OCI-M2 (cell line): ENCODE results near the gene YLPM1.
"Not testable (repeated sequence)": the region's sequence is repeated elsewhere in the genome, so short reads cannot be mapped to it uniquely, and the experiment has no call there.

ENCODE experiments used
- DNase-seq: peaks from one replicate; lab custom pipeline; 2025; ENCODE audit not compliant: unreplicated experiment; lab: John Stamatoyannopoulos, UW

Gene YLPM1

DNA sequence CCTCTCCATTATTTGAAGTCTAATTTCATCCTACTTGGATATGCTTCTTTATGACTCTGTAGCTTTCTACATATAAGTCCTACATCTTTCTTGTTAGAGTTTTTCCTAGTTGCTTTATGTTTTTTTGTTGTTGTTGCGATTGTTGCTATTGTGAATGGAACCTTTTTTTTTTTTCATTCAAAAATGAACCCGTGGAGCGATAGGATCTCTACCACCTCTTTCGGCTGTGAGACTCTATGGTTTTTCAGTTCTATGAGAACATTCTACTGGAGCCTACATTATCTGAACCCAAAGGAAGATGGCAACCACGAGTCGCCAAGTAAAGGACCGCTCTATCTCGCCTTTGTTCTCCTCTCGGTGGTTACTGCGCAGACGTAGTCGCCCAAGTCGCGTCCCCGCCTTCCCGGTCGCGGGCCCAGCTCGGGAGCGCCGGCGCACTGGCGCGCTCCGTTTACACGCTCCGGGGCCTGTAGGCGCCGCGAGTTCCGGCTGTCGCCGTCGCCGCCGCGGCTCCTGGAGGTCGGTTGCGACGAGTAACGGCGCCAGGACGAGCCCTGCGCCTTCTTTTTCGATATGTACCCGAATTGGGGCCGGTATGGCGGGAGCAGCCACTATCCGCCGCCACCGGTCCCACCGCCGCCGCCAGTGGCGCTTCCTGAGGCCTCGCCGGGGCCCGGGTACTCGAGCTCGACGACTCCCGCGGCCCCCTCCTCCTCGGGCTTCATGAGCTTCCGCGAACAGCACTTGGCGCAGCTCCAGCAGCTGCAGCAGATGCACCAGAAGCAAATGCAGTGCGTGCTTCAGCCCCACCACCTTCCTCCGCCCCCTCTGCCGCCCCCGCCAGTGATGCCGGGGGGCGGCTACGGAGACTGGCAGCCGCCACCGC is at the start of gene YLPM1:
Gene YLPM1, plus strand, starts transcription at position 400 of the 886 bp plus-strand sequence. Its CDS starts 174 bp downstream, at position 574.
- peak; percentile 96 for DNase-seq

GRCh38 chr14:74713395-74713735 is 49.8 kb upstream of the YLPM1 start:
- DNase-seq = no peak

GRCh38 chr14:74720526-74720925 is 42.6 kb upstream of the YLPM1 start:
- no peak for DNase-seq

GRCh38 chr14:74723134-74723533 is 40.0 kb upstream of the YLPM1 start:
- DNase-seq = no peak

GRCh38 chr14:74732387-74732786 is 30.7 kb upstream of the YLPM1 start:
- DNase-seq = no peak

DNA sequence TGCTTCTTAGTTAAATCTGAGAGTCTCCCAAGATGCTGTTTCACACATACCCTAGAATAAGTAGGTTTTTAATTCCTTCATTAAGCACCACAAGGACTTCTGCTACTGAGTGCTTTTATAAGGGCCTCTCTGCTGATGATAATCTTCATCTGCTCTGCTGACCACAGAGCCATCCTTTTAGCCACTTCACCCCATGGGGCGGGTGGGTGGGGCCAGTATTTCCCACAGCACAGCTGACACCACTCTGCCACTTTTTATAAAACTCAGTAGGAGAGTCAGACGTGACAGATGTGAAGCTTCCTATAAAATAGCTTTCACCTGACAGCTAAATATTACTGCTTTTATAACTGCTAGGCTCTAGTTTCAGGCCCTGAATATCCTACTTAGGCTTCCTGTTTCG is 29.9 kb upstream of the YLPM1 start:
- no peak for DNase-seq

- no peak for DNase-seq
Measured at GRCh38 chr14:74735125-74735524, 28.0 kb upstream of the YLPM1 start.

DNA sequence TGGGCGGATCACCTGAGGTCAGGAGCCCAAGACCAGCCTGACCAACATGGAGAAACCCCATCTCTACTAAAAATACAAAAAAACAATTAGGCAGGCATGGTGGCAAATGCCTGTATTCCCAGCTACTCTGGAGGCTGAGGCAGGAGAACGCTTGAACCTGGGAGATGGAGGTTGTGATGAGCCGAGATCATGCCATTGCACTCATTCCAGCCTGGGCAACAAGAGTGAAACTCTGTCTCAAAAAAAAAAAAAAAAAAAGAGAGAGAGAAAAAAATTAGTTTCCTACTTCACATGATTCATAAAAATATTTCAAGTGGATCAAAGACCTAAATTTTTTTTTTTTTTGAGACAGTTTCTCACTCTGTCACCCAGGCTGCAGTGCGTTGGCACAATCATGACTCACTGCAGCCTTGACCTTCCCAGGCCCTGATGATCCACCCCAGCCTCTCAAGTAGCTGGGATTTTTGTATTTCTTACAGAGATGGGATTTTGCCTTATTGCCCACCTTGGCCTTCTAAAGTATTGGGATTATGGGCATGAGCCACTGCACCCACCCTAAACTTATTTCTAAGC is 25.3 kb upstream of the YLPM1 start:
- DNase-seq = no peak

DNA sequence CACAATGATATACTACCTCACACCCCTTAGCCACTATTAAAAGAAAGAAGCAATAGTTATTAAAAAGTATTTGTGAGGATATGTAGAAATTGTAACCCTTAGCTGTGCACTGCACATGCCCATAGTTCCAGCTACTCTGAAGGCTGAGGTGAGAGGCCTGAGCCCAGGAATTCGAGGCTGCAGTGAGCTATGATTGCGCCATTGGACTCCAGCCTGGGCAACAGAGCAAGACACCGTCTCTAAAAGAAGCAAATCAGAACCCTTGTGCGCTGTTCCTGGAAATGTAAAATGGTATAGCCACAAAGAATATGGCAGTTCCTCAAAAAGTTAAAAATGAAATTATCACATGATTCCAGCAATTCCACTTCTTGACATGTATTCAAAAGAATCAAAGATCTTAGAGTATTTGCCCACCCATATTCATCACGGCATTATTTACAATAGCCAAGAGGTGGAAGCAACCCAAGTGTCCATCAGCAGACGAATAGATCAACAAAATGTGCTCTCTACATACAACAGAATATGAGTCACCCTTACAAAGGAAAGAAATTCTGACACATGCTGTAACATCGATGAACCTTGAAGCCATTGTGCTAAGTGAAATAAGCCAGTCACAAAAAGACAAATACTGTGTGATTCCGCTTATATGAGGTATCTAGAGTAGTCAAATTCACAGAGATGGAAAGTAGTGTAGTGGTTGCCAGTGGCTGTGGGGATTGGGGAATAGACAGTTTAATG is 23.7 kb upstream of the YLPM1 start:
- DNase-seq = no peak

- DNase-seq = no peak
Measured at GRCh38 chr14:74747237-74747636, 15.9 kb upstream of the YLPM1 start.

GRCh38 chr14:74754157-74754556 is 9.0 kb upstream of the YLPM1 start:
- no peak for DNase-seq

DNA sequence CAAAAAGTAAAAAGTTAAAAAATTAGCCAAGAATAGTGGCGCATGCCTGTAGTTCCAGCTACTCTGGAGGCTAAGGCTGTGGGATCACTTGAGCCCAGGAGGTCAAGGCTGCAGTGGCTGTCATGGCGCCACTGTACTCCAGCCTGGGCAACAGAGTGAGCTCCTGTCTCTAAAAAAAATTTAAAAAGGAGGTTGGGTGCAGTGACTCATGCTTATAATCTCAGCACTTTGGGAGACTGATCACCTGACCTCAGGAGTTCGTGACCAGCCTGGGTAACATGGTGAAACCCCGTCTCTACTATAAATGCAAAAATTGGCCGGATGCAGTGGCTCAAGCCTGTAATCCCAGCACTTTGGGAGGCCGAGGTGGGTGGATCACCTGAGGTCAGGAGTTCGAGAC is 8.2 kb upstream of the YLPM1 start:
- no peak for DNase-seq

- no peak for DNase-seq
Measured at GRCh38 chr14:74756326-74756725, 6.8 kb upstream of the YLPM1 start.

- not testable (repeated sequence) for DNase-seq
Measured at GRCh38 chr14:74758505-74758904, 4.6 kb upstream of the YLPM1 start.

DNA sequence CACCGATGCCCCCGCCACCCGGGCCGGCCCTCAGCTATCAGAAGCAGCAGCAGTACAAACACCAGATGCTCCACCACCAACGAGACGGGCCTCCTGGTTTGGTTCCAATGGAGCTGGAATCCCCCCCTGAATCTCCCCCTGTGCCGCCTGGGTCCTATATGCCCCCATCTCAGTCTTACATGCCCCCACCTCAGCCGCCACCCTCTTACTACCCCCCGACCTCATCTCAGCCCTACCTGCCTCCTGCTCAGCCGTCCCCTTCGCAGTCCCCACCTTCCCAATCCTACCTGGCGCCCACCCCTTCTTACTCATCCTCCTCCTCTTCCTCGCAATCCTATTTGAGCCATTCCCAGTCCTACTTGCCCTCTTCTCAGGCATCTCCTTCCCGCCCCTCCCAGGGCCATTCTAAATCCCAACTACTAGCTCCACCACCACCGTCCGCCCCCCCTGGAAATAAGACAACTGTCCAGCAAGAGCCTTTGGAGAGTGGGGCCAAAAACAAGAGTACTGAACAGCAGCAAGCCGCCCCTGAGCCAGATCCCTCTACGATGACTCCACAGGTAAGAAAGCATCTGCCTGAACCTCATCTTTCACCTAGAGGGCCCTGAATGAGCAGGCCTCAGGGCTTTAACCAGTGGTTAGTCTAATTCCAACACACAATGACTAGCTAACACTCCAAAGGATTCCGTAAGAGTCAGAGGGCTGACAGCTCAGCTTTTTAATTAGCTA is 851 bp downstream of the YLPM1 start:
- no peak for DNase-seq

- no peak for DNase-seq
Measured at GRCh38 chr14:74765721-74766120, 2.6 kb downstream of the YLPM1 start.

GRCh38 chr14:74771399-74771798 is 8.3 kb downstream of the YLPM1 start:
- DNase-seq = no peak

- DNase-seq = no peak
Measured at GRCh38 chr14:74784634-74785033, 21.5 kb downstream of the YLPM1 start.

GRCh38 chr14:74785056-74785613 is 22.0 kb downstream of the YLPM1 start:
- no peak for DNase-seq

- no peak for DNase-seq
Measured at GRCh38 chr14:74786796-74787315, 23.7 kb downstream of the YLPM1 start.
